ENCODE data around the gene MCC.

GRCh38 chr5:113437111-113437510, 51.1 kb downstream of the MCC start:
- TF ChIP-seq CTCF (IDR thresholded peaks at IDR 0.05) (no peak), ZFX (IDR thresholded peaks at IDR 0.05; ENCODE audit: borderline replicate concordance) (no peak)
